HepG2 (cell line): ENCODE results near the gene FNDC3B. TPM values are rescaled to one million over a fixed set of nuclear protein-coding genes. Genes with fewer than 3 reads are reported as not detected.
A peak's percentile ranks its signal among the peaks of the same experiment; 100 is the strongest.

Experiments
- ATAC-seq: fragments of 200-7000 bp; cut with Tn5 transposase; 3 replicates; pipeline ENCODE4 v1.9.1; 2020; ENCODE audit warnings: mild to moderate bottlenecking, moderate library complexity
- BruUV-seq: library from RNA; stranded (reverse); fragments of 400-500 nt; replicated peaks from 2 replicates; lab custom pipeline; 2021; lab: Mats Ljungman, UMichigan
- CTCF ChIA-PET: fragments of 300-600 bp; formaldehyde crosslinking; extraction: SDS; loops from one replicate; lab custom pipeline; 2021; ENCODE audit warnings: low total read pairs, inconsistent platforms, low intra/inter-chr PET ratio; lab: Yijun Ruan, JAX
- POLR2A ChIA-PET: fragments of 350-600 bp; sonication (Branson Sonifier 250); formaldehyde crosslinking; loops from one replicate; lab custom pipeline; 2020; ENCODE audit warnings: antibody characterized with exemption, inconsistent platforms; lab: Yijun Ruan, JAX
- DNase-seq: peaks from one replicate; pipeline ENCODE4 v3.0.0-alpha.2; 2015; ENCODE audit warnings: low spot score
- FAIRE-seq: peaks from 3 replicates; lab custom pipeline; 2011; peaks lifted over from hg19 to GRCh38; lab: Jason Lieb, UNC
- H2AFZ ChIP-seq: one replicate; pipeline ENCODE4 v1.6.1; 2011; ENCODE audit warnings: low read length, inconsistent platforms
- H3K27ac ChIP-seq: fragments of 300-600 bp; 3 replicates; pipeline ENCODE4 v1.8.0; 2011; ENCODE audit warnings: mixed run types, mild to moderate bottlenecking, mixed read lengths, low read length, inconsistent platforms; ENCODE audit not compliant: insufficient read depth; ENCODE audit errors: extremely low read length
- H3K27me3 ChIP-seq, 2 experiments: fragments of 200-600 bp in 1 of 2; 2 replicates in 1 of 2; 3 replicates in 1 of 2; pipeline versions ENCODE4 v1.6.0 to v1.8.0; 2011; ENCODE audit warnings: low read length in 2 of 2, mild to moderate bottlenecking in 2 of 2, moderate library complexity in 2 of 2, inconsistent platforms in 1 of 2; ENCODE audit not compliant: insufficient read depth in 2 of 2, control insufficient read depth in 1 of 2
- H3K36me3 ChIP-seq, 2 experiments: fragments of 200-600 bp in 1 of 2; replicated peaks in 1 of 2; 2 replicates in 1 of 2; 3 replicates in 1 of 2; pipeline versions ENCODE4 v1.5.1 to v1.8.0; 2011; ENCODE audit warnings: low read length in 2 of 2, inconsistent platforms in 1 of 2; ENCODE audit not compliant: insufficient read depth in 2 of 2, control insufficient read depth in 1 of 2
- H3K4me1 ChIP-seq: 2 replicates; pipeline ENCODE4 v1.5.1; 2012; ENCODE audit warnings: low read length, inconsistent platforms; ENCODE audit not compliant: insufficient read depth
- H3K4me2 ChIP-seq: 2 replicates; pipeline ENCODE4 v1.6.0; 2011; ENCODE audit warnings: low read depth, low read length, inconsistent platforms
- H3K4me3 ChIP-seq, 3 experiments: fragments of 200-600 bp in 1 of 3; sonication (generic), shearing (Covaris generic) in 1 of 3; replicated peaks in 1 of 3; 2 replicates each; pipeline ENCODE4 v1.5.1; 2011 to 2016; ENCODE audit warnings: low read length in 3 of 3, inconsistent platforms in 2 of 3, low read depth in 2 of 3, mild to moderate bottlenecking in 2 of 3, control low read depth in 1 of 3, mixed read lengths in 1 of 3; ENCODE audit not compliant: insufficient read depth in 1 of 3
- H3K79me2 ChIP-seq: one replicate; pipeline ENCODE4 v1.6.1; 2011; ENCODE audit warnings: low read length, inconsistent platforms; ENCODE audit not compliant: insufficient read depth
- H3K9ac ChIP-seq: 2 replicates; pipeline ENCODE4 v1.6.0; 2011; ENCODE audit warnings: mild to moderate bottlenecking, low read depth, low read length, inconsistent platforms; ENCODE audit not compliant: insufficient read depth
- H3K9me3 ChIP-seq: 2 replicates; pipeline ENCODE4 v1.5.1; 2012; ENCODE audit warnings: mild to moderate bottlenecking, low read length
- H4K20me1 ChIP-seq: 2 replicates; pipeline ENCODE4 v1.6.0; 2011; ENCODE audit warnings: inconsistent platforms, mild to moderate bottlenecking, low read length, moderate library complexity; ENCODE audit not compliant: insufficient read depth
- CENPBD1 ChIP-seq: sonication (generic); formaldehyde crosslinking; IDR thresholded peaks from 2 replicates; pipeline ENCODE4 v1.8.0; 2022; ENCODE audit warnings: missing genetic modification reagents, low read depth, mild to moderate bottlenecking, borderline replicate concordance
- ELF4 ChIP-seq: sonication (generic); formaldehyde crosslinking; IDR thresholded peaks from 2 replicates; pipeline ENCODE4 v1.5.0; 2020; ENCODE audit warnings: missing genetic modification reagents, mild to moderate bottlenecking, moderate library complexity, borderline replicate concordance
- HHEX ChIP-seq: IDR thresholded peaks from 2 replicates; pipeline ENCODE4 v1.6.1; 2016; ENCODE audit warnings: control low read depth
- POLR2A ChIP-seq, 2 experiments: IDR thresholded peaks; 2 replicates each; pipeline ENCODE4 v1.6.1; 2011; ENCODE audit warnings: low read depth in 2 of 2, low read length in 2 of 2, mild to moderate bottlenecking in 1 of 2, moderate library complexity in 1 of 2; ENCODE audit not compliant: insufficient read depth in 1 of 2
- POLR2AphosphoS5 ChIP-seq: IDR thresholded peaks from 2 replicates; pipeline ENCODE4 v1.6.1; 2012; ENCODE audit warnings: low read depth, low read length
- RBM22 ChIP-seq: fragments of 200-400 bp; formaldehyde crosslinking; optimal IDR thresholded peaks from 2 replicates; pipeline ENCODE3; 2017; ENCODE audit warnings: mild to moderate bottlenecking, low read length, moderate library complexity
- ZNF432 ChIP-seq: sonication (generic); formaldehyde crosslinking; IDR thresholded peaks from 2 replicates; pipeline ENCODE4 v1.5.0; 2020; ENCODE audit warnings: missing genetic modification reagents, mild to moderate bottlenecking, borderline replicate concordance
- ZNF746 ChIP-seq: sonication (generic); formaldehyde crosslinking; IDR thresholded peaks from 2 replicates; pipeline ENCODE4 v1.8.0; 2022; ENCODE audit warnings: mild to moderate bottlenecking, missing genetic modification reagents
- in situ Hi-C: cut with HindIII; loops from 2 replicates; pipeline ENCODE4 v1.10.0; 2017; ENCODE audit warnings: low pct_unique_long_range_greater_than_20kb; ENCODE audit not compliant: extremely low pct_ligation_motif_present
- intact Hi-C: fragments of 100-400 bp; cut with micrococcal nuclease; formaldehyde crosslinking; loops from one replicate; pipeline ENCODE4 v1.10.0; 2022; ENCODE audit not compliant: unreplicated experiment
- polyA plus RNA-seq, 8 experiments: library from polyadenylated mRNA; depleted of rRNA in 3 of 8; stranded (reverse) in 7 of 8; unstranded in 1 of 8; fragments of >200 nt; fragmentation: Illumina TruSeq in 4 of 8; extraction: Trizol in 4 of 8; gene quantifications; 2 replicates each; pipeline versions ENCODE4 v1.2.1 to v1.2.3, GENCODE V29; 2011 to 2016; ENCODE audit warnings: low read depth in 4 of 8, missing spikeins in 1 of 8, mixed read lengths in 1 of 8; ENCODE audit not compliant: insufficient read depth in 1 of 8
- total RNA-seq, 5 experiments: library from RNA; depleted of rRNA; stranded (reverse); fragments of >200 nt; fragmentation: Illumina TruSeq; extraction: Trizol; gene quantifications; 2 replicates each; pipeline ENCODE4 v1.2.3, GENCODE V29; 2016; ENCODE audit warnings: low read depth in 1 of 5
- TF ChIP-seq, protein P1 (sequence below): sonication (generic); formaldehyde crosslinking; IDR thresholded peaks from 2 replicates; pipeline ENCODE4 v1.5.1; 2020; ENCODE audit warnings: mild to moderate bottlenecking, missing genetic modification reagents
- TF ChIP-seq, protein P2 (sequence below): IDR thresholded peaks from 2 replicates; pipeline ENCODE4 v1.6.1; 2016; ENCODE audit warnings: missing genetic modification reagents, missing compliant biosample characterization
- TF ChIP-seq, protein P3 (sequence below): sonication (generic); formaldehyde crosslinking; IDR thresholded peaks from 2 replicates; pipeline ENCODE4 v1.4.0; 2020; ENCODE audit warnings: missing genetic modification reagents; ENCODE audit errors: not compliant biosample characterization

FNDC3B gene
- total and polyA plus RNA-seq, 2 of the 13 experiments (the other 11 are each of a cell fraction or from before 2014, with no cell fraction given), result 74.8 to 103 TPM

- Histone ChIP-seq H4K20me1 (peaks cover 28% of the 10 kb centered on the region), H3K9ac (no peak overlapping the region), H3K4me2 (no peak overlapping the region), H3K27me3 (no peaks in the 10 kb centered on the region), H2AFZ (no peak overlapping the region), H3K9me3 (no peaks in the 10 kb centered on the region), H3K79me2 (peaks cover 10% of the 10 kb centered on the region), H3K27ac (no peak overlapping the region), H3K4me1 (no peaks in the 10 kb centered on the region), H3K36me3 (peaks cover 49 to 92% of the 10 kb centered on the region in 2 experiments), H3K4me3 (no peak overlapping the region)
- FAIRE-seq (no peak), ATAC-seq (no peak), DNase-seq (no peak)
- 0 out of 4 replicates have a peak, but pooled peaks of 1 of the 2 experiments have one; percentile 23 for TF ChIP-seq POLR2A (IDR thresholded peaks at IDR 0.05; ENCODE audit: insufficient read depth in 1 of 2, low read depth in 2 of 2, low read length in 2 of 2)
- TF ChIP-seq, protein P1, sequence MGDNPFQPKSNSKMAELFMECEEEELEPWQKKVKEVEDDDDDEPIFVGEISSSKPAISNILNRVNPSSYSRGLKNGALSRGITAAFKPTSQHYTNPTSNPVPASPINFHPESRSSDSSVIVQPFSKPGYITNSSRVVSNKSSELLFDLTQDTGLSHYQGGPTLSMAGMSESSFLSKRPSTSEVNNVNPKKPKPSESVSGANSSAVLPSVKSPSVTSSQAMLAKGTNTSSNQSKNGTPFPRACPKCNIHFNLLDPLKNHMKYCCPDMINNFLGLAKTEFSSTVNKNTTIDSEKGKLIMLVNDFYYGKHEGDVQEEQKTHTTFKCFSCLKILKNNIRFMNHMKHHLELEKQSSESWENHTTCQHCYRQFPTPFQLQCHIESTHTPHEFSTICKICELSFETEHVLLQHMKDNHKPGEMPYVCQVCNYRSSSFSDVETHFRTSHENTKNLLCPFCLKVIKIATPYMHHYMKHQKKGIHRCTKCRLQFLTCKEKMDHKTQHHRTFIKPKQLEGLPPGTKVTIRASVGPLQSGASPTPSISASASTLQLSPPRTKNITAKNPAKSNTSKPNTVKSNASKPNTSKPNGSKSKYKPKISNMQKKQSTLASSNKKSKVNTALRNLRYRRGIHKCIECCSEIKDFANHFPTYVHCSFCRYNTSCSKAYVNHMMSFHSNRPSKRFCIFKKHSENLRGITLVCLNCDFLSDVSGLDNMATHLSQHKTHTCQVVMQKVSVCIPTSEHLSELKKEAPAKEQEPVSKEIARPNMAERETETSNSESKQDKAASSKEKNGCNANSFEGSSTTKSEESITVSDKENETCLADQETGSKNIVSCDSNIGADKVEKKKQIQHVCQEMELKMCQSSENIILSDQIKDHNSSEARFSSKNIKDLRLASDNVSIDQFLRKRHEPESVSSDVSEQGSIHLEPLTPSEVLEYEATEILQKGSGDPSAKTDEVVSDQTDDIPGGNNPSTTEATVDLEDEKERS, result no peak
- peak; percentile 69 for TF ChIP-seq RBM22
- TF ChIP-seq, protein P2, sequence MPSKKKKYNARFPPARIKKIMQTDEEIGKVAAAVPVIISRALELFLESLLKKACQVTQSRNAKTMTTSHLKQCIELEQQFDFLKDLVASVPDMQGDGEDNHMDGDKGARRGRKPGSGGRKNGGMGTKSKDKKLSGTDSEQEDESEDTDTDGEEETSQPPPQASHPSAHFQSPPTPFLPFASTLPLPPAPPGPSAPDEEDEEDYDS (CRISPR knock-in tag), result no peak
- TF ChIP-seq CENPBD1, result no peak
- no peak for TF ChIP-seq ZNF746 (CRISPR knock-in tag)
- no peak for TF ChIP-seq HHEX
- TF ChIP-seq, protein P3, sequence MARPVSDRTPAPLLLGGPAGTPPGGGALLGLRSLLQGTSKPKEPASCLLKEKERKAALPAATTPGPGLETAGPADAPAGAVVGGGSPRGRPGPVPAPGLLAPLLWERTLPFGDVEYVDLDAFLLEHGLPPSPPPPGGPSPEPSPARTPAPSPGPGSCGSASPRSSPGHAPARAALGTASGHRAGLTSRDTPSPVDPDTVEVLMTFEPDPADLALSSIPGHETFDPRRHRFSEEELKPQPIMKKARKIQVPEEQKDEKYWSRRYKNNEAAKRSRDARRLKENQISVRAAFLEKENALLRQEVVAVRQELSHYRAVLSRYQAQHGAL (CRISPR knock-in tag), result no peak
- no peak for TF ChIP-seq ELF4 (CRISPR knock-in tag)
- no peak for TF ChIP-seq ZNF432 (CRISPR knock-in tag)
- 0 out of 2 replicates have a peak, but pooled peaks have one; percentile 5 for TF ChIP-seq POLR2AphosphoS5
- no TSS peak for BruUV-seq
- POLR2A ChIA-PET, result no interaction called here
- intact Hi-C loops, result no loop called here
- CTCF ChIA-PET, result no interaction called here
- in situ Hi-C loops, result no loop called here
Observed at GRCh38 chr3:172376402-172376801, 337.0 kb downstream of the FNDC3B start.
